Esophagus (tissue), 2 donors: ENCODE results near the gene TESK2. TPM values are rescaled to one million over a fixed set of nuclear protein-coding genes. Genes with fewer than 3 reads are reported as not detected.
"Not testable (repeated sequence)": the region's sequence is repeated elsewhere in the genome, so short reads cannot be mapped to it uniquely, and the experiment has no call there.

Experiments
- H3K27ac ChIP-seq, 2 donors: one replicate each; pipeline ENCODE4 v1.5.1; 2013; ENCODE audit warnings: low read depth in 2 of 2, mild to moderate bottlenecking in 2 of 2, inconsistent platforms in 1 of 2, low read length in 1 of 2, moderate library complexity in 1 of 2
- H3K27me3 ChIP-seq, 2 donors: one replicate each; pipeline ENCODE4 v1.6.1; 2013; ENCODE audit warnings: low read length in 2 of 2, control low read depth in 1 of 2, mild to moderate bottlenecking in 1 of 2; ENCODE audit not compliant: insufficient read depth in 2 of 2, control insufficient read depth in 1 of 2
- H3K36me3 ChIP-seq, 2 donors: one replicate each; pipeline ENCODE4 v1.6.1; 2013; ENCODE audit warnings: low read length in 1 of 2; ENCODE audit not compliant: control insufficient read depth in 2 of 2, insufficient read depth in 2 of 2
- H3K4me1 ChIP-seq, 2 donors: one replicate each; pipeline ENCODE4 v1.6.1; 2013; ENCODE audit warnings: low read length in 1 of 2; ENCODE audit not compliant: control insufficient read depth in 2 of 2, insufficient read depth in 2 of 2
- H3K4me3 ChIP-seq, 2 donors: one replicate each; pipeline ENCODE4 v1.5.1; 2013; ENCODE audit warnings: low read length in 2 of 2, mild to moderate bottlenecking in 2 of 2, low read depth in 1 of 2, moderate library complexity in 1 of 2
- H3K9me3 ChIP-seq, 2 donors: one replicate each; pipeline ENCODE4 v1.6.1; 2013; ENCODE audit warnings: mild to moderate bottlenecking in 2 of 2, low read depth in 1 of 2, low read length in 1 of 2, moderate library complexity in 1 of 2; ENCODE audit not compliant: control insufficient read depth in 2 of 2, insufficient read depth in 1 of 2
- WGBS, 2 donors: extraction: QIAGEN DNeasy Blood & Tissue Kit; methylation state at CpG; one replicate each; pipeline ENCODE4 v1.1.7; 2013; 5-methylcytosine and 5-hydroxymethylcytosine counted together
- polyA plus RNA-seq, 2 donors: library from polyadenylated mRNA; stranded (reverse); fragments of 200-250 nt; gene quantifications; one replicate each; pipeline ENCODE4 v1.2.3, GENCODE V29; 2013
- donor health status: healthy with polysubstance abuse.
- donor health status: Bipolar disorder and iron deficiency.

The TESK2 gene
- polyA plus RNA-seq, 2 donors: 4.0 to 4.3 TPM

- WGBS, 2 donors: 68 to 69% methylated on average over 21 of the region's 21 CpGs
- Histone ChIP-seq H3K36me3 (peaks cover 0 to 1% of the 10 kb centered on the region in 2 donors), H3K4me1 (peaks cover 0 to 2% of the 10 kb centered on the region in 2 donors), H3K27me3 (no peaks in the 10 kb centered on the region), H3K27ac (peak overlapping the region; percentile 91 to 98), H3K9me3 (no peaks in the 10 kb centered on the region), H3K4me3 (peak overlapping the region; percentile 85 to 94)
These were observed 31.6 kb upstream of the TESK2 start for GRCh38 chr1:45522324-45523104.

- peaks cover 0 to 2% of the 10 kb centered on the region in 2 donors for H3K4me1 ChIP-seq
- peaks cover 0 to 6% of the 10 kb centered on the region in 2 donors for H3K36me3 ChIP-seq
- peak within 1 kb of the TSS; percentile 85 to 94 for H3K4me3 ChIP-seq
- no peaks in the 10 kb centered on the region for H3K27me3 ChIP-seq
- H3K27ac ChIP-seq: peak within 1 kb of the TSS; percentile 93 to 98
- 1% methylated on average over 68 to 72 of the region's 72 CpGs for WGBS, 2 donors
- no peaks in the 10 kb centered on the region for H3K9me3 ChIP-seq
These were observed 30.7 kb upstream of the TESK2 start, which contains the start of gene PRDX1 for GRCh38 chr1:45521413-45522323. Gene PRDX1, minus strand, starts transcription at chr1:45521884. Its CDS starts 2,841 bp downstream, at chr1:45519043.

DNA sequence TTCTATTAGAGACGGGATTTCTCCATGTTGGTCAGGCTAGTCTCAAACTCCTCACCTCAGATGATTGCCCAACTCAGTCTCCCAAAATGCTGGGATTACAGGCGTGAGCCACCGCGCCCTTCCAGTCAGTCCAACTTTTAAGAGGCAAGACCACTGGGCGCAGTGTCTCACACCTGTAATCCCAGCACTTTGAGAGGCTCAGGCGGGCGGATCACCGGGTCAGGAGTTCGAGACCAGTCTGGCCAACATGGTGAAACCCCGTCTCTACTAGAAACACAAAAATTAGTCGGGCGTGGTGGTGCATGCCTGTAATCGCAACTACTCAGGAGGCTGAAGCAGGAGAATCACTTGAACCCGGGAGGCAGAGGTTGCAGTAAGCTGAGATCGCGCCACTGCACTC, 28.8 kb upstream of the TESK2 start:
- not testable (repeated sequence) for H3K4me1 ChIP-seq, H3K27me3 ChIP-seq, H3K9me3 ChIP-seq
- peak overlapping the region in 1 of 2 donors; percentile 85 for H3K4me3 ChIP-seq
- peaks cover 0 to 12% of the 10 kb centered on the region in 2 donors for H3K36me3 ChIP-seq
- WGBS, 2 donors: 62 to 78% methylated on average over 16 of the region's 16 CpGs
- peak overlapping the region in 1 of 2 donors; percentile 70 for H3K27ac ChIP-seq

GRCh38 chr1:45518910-45519309, 27.9 kb upstream of the TESK2 start:
- 12 to 19% methylated on average over 1 of the region's 1 CpG for WGBS, 2 donors
- peaks cover under 1 to 2% of the 10 kb centered on the region in 2 donors for H3K4me1 ChIP-seq
- no peak overlapping the region for H3K27ac ChIP-seq
- H3K4me3 ChIP-seq: no peak overlapping the region
- no peaks in the 10 kb centered on the region for H3K9me3 ChIP-seq
- H3K27me3 ChIP-seq: no peaks in the 10 kb centered on the region
- peaks cover 3 to 18% of the 10 kb centered on the region in 2 donors for H3K36me3 ChIP-seq

DNA sequence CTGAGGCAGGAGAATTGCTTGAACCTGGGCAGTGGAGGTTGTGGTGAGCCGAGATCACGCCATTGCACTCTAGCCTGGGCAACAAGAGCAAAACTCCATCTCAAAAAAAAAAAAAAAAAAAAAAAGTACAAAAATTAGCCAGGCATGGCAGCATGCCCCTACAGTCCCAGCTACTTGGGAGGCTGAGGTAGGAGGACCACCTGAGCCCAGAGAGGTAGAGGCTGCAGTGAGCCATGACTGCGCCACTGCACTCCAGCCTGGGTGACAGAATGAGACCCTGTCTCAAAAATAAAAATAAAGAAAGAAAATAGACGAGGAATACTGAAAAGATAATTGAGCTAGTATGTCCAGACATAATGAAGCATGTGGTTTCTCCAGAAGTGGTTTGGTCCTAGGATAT, 27.4 kb upstream of the TESK2 start:
- not testable (repeated sequence) for H3K4me3 ChIP-seq, H3K27me3 ChIP-seq, H3K4me1 ChIP-seq, H3K9me3 ChIP-seq, H3K27ac ChIP-seq
- 78 to 81% methylated on average over 4 of the region's 4 CpGs for WGBS, 2 donors
- peaks cover 3 to 22% of the 10 kb centered on the region in 2 donors for H3K36me3 ChIP-seq

DNA sequence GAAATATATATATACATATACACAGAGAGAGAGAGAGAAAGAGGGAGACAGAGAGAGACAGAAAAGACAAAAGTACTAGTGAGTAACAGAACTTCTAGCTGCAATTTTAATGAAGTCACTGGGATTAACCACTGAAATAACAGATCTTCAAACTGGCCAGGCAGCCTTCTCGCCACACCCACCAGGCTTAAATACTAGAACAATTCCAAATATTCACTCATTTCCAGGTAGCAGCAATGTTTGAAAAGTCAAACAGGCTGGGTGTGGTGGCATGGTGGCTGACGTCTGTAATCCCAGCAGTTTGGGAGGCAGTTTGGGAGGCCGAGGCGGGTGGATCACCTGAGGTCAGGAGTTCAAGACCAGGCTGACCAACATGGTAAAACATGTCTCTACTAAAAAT, 25.5 kb upstream of the TESK2 start:
- peaks cover 1 to 2% of the 10 kb centered on the region in 2 donors for H3K4me1 ChIP-seq
- no peaks in the 10 kb centered on the region for H3K27me3 ChIP-seq
- H3K36me3 ChIP-seq: peaks cover 7 to 25% of the 10 kb centered on the region in 2 donors
- H3K27ac ChIP-seq: peak overlapping the region; percentile 71 to 74
- H3K9me3 ChIP-seq: no peaks in the 10 kb centered on the region
- H3K4me3 ChIP-seq: no peak overlapping the region
- 50 to 53% methylated on average over 4 of the region's 4 CpGs for WGBS, 2 donors

- peaks cover 7 to 29% of the 10 kb centered on the region in 2 donors for H3K36me3 ChIP-seq
- H3K27ac ChIP-seq: peak overlapping the region in 1 of 2 donors; percentile 50
- H3K4me1 ChIP-seq: peaks cover 1 to 2% of the 10 kb centered on the region in 2 donors
These were observed 25.1 kb upstream of the TESK2 start for GRCh38 chr1:45516036-45516435.

DNA sequence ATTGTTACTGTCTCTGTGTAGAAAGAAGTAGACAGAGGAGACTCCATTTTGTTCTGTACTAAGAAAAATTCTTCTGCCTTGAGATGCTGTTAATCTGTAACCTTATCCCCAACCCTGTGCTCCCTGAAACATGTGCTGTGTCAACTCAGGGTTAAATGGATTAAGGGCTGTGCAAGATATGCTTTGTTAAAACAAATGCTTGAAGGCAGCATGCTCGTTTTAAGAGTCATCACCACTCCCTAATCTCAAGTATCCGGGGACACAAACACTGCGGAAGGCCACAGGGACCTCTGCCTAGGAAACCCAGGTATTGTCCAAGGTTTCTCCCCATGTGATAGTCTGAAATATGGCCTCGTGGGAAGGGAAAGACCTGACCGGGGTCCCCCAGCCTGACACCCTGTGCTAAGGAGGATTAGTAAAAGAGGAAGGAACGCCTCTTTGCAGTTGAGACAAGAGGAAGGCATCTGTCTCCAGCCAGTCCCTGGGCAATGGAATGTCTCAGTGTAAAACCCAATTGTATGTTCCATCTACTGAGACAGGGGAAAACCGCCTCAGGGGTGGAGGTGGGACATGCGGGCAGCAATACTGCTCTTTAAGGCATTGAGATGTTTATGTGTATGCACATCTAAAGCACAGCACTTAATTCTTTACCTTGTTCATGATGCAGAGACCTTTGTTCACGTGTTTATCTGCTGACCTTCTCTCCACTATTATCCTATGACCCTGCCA, 22.7 kb upstream of the TESK2 start:
- not testable (repeated sequence) for H3K9me3 ChIP-seq, H3K27me3 ChIP-seq, H3K4me1 ChIP-seq, H3K4me3 ChIP-seq, H3K27ac ChIP-seq
- H3K36me3 ChIP-seq: peaks cover 15 to 44% of the 10 kb centered on the region in 2 donors
- WGBS, 2 donors: 61 to 66% methylated on average over 8 to 9 of the region's 9 CpGs

More at GRCh38 chr1:45516036-45516435, 25.1 kb upstream of the TESK2 start:
- WGBS, 2 donors: 40 to 47% methylated on average over 3 of the region's 3 CpGs
- Histone ChIP-seq H3K9me3 (no peaks in the 10 kb centered on the region), H3K27me3 (no peaks in the 10 kb centered on the region), H3K4me3 (no peak overlapping the region)

- Histone ChIP-seq H3K36me3 (peaks cover 15 to 43% of the 10 kb centered on the region in 2 donors), H3K27me3 (no peaks in the 10 kb centered on the region), H3K27ac (no peak overlapping the region), H3K9me3 (no peaks in the 10 kb centered on the region), H3K4me3 (no peak overlapping the region), H3K4me1 (peaks cover 0 to 1% of the 10 kb centered on the region in 2 donors)
- 95 to 96% methylated on average over 1 of the region's 1 CpG for WGBS, 2 donors
These were observed 21.7 kb upstream of the TESK2 start for GRCh38 chr1:45512641-45513054.
